ENCODE measurements around the gene GNA14.
"Not testable (repeated sequence)": the region's sequence is repeated elsewhere in the genome, so short reads cannot be mapped to it uniquely, and the experiment has no call there.

The GNA14 gene

GRCh38 chr9:77648234-77649108 is at the start of gene GNA14:
GNA14 (minus strand) TSS chr9:77648322; CDS start chr9:77647793, 529 bp downstream.
- DNase-seq, result peak; percentile 30

DNA sequence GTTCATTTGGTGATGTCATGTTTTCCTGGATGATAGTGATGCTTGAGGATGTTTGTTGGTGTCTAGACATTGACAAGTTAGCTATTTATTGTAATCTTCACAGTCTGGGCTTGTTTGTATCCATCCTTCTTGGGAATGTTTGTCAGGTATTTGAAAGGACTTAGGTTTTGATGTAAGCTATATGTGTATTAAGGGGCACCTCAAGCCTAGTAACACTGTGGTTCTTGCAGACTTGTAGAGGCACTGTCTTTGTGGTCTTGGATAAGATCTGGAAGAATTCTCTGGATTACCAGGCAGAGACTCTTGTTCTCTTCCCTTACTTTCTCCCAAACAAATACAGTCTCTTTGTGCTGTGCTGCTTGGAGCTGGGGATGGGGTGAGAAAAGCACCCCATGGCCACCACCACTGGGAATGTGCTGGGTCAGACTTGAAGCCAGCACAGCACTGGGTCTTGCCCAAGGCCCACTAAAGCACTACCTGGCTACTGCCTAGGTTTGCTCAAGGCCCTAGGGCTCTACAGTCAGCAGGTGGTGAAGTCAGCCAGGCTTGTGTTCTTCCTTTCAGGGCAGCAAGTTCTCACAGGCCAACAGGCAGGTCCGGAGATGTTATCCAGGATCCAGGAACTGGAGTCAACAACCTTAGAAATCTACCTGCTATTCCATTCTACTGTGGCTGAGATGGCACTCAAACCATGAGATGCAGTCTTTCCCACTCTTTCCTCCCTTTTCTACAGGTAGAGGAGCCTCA is 49.3 kb upstream of the GNA14 start:
- no peak for DNase-seq

DNA sequence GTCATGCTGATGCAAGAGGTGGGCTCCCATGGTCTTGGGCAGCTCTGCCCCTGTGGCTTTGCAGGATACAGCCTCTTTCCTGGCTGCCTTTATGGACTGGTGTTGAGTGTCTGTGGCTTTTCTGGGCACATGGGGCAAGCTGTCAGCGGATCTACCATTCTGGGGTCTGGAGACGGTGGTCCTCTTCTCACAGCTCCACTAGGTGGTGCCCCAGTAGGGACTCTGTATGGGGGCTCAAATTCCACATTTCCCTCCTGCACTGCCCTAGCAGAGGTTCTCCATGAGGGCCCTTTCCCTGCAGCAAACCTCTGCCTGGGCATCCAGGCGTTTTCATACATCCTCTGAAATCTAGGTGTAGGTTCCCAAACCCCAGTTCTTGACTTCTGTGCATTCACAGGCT is 42.6 kb upstream of the GNA14 start:
- not testable (repeated sequence) for DNase-seq

- not testable (repeated sequence) for DNase-seq
Observed at GRCh38 chr9:77690119-77690518, 42.0 kb upstream of the GNA14 start.

- not testable (repeated sequence) for DNase-seq
Observed at GRCh38 chr9:77687737-77688136, 39.6 kb upstream of the GNA14 start.

DNA sequence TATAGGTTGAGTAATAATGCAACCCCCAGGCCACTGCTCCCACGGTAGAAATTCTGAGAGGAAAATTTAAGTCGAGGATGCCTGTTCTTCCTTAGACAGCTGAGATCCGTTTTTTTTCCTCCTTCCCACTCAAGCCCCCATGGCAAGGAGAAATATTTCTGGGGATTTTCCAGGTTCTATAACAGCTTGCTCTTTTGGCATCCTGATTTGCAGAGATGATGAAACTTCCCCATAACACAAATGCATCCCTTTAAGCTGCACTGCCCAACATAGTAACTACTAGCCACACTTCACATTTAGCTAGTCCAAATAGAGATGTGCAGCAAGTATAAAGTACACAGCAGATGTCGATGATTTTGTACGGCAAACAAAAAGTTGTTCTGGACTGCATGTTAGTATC is 32.5 kb upstream of the GNA14 start:
- no peak for DNase-seq

DNA sequence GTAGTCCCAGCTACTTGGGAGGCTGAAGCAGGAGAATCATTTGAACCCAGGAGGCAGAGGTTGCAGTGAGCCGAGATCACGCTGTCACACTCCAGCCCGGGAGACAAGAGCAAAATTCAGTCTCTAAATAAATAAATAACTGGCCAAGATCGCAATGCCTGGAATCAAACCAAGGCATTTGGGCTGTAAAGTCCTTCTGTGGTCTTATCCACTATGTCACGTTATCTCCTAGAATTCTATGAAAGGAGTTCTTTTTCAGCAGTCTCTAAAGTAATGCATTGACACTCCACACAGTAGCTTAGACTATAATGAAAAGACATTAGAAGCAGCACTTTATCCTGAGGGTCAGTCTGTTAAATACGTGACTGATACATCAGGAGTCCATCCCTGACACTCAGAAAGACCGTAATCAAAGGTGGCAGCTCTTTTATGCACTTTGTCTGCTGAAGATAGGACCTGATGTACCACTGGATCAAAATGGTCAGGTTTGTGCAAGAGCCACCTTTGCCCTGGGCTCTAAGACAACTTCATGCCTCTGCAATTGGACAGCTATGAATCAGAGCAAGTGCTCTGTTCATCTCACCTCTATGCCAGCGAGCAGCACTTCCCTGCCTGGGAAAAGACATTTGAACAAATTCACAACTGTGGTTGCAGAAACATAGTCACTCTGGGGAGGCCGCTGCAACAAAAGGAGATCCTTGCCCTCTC is 31.7 kb upstream of the GNA14 start:
- no peak for DNase-seq

GRCh38 chr9:77679088-77679487 is 31.0 kb upstream of the GNA14 start:
- no peak for DNase-seq

GRCh38 chr9:77677957-77678535 is 29.9 kb upstream of the GNA14 start:
- DNase-seq, result no peak

DNA sequence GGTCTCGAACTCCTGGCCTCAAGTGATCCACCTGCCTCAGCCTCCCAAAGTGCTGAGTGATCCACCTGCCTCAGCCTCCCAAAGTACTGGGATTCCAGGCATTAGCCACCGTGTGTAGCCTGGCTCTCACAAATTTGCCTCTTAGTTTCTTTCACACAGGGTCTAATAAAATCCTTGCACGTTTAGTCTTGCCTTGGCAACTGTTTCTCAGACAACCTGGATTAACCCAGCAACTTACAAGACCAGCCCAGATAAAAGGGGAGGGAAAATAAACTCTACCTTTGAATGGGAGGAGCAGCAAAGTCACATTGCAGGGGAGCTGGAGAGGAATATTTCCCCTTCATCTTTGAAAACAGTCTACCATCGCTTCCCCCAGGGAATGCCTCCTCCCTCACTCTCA is 29.3 kb upstream of the GNA14 start:
- DNase-seq, result no peak

- no peak for DNase-seq
Observed at GRCh38 chr9:77673941-77674791, 26.0 kb upstream of the GNA14 start.

GRCh38 chr9:77672183-77672582 is 24.1 kb upstream of the GNA14 start:
- no peak for DNase-seq

DNA sequence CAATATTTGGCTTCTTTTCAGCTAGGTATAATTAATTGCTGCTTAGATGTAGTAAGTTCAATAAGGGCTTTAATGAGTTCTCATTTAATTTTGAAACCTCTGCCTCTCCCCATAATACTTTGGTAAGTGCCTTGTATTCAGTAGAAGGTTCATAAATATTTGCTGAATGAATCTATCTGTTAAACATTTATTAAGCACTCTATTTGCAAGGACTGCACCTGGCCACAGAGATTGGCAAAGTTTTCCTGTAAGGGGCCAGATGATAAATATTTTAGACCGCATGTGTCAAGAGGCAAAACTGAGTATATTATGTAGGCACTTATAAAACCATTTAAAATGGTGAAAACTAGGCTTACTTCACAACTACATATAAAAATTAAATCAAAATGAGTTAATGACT is 19.0 kb upstream of the GNA14 start:
- DNase-seq, result no peak

DNA sequence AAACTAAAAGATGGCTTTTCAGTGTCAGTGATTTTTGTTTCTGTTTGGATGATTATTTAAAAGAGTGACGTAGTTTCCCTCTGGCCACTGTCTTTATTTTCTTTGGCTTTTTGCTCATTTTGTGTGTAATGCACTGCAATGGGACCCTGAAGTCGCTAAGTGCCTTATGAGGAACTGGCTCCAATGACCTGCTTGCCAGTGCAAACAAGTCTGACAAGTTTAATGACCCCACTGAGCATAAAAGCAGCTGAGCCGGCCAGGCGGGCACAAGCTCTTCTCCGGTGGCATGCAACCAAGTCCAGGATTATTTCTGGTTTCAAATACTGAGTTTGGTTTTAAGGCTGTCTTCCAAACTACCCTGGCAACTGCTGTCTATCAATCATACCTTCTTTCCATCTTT is 15.6 kb upstream of the GNA14 start:
- DNase-seq, result no peak

- DNase-seq, result no peak
Observed at GRCh38 chr9:77661566-77662085, 13.5 kb upstream of the GNA14 start.

DNA sequence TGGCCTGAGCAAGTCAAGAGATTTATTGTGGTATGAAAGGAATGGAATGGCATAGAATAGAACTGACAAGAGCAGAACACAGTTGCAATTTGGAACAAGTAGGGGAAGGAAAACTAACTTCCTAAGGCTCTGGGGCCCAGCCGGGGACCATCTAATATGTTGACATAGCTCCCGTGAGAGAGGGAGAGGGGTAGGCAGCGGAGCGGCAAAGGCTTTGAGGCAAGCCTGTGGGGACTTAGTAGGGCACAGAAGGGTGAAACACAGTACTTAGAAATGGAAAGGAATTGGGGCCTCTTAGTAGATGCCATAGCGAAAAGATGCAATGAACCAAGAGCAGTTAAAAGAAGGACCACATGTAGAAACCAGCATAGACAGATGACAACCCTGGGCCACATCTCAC is 11.8 kb upstream of the GNA14 start:
- no peak for DNase-seq

DNA sequence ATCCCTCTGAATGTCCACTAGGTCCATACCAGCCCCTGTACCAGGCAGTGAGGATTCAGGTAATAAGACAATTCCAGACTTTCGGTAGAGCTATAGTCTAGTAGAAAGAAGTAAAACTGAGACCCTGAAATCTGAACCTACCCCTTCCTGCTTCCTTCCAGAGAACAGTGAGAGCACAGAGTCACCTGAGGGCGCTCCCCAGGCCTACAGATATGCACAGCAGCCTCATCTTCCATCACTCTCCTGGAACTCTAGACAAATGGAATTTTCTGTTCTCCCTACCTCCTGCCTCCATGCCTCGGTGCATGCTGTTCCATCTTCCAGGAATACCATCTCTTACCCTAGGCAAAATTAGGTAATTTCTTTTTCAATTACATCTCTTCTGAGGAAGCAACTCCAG is 3.1 kb upstream of the GNA14 start:
- no peak for DNase-seq

- DNase-seq, result no peak
Observed at GRCh38 chr9:77649109-77649812, 1.1 kb upstream of the GNA14 start.

GRCh38 chr9:77647267-77648233 is 572 bp downstream of the GNA14 start:
- no peak for DNase-seq

GRCh38 chr9:77643871-77644270 is 4.3 kb downstream of the GNA14 start:
- no peak for DNase-seq

Measured in NCI-H748 treated with DMSO at 0.1 percent for 48 hours (cell line).